SK-N-SH (cell line): Measurements from ENCODE around the gene OPN1MW3. TPM values are rescaled to one million over a fixed set of nuclear protein-coding genes. Genes with fewer than 3 reads are reported as not detected.

Experiments
- CTCF ChIA-PET: fragments of 300-600, 350-600 bp; formaldehyde crosslinking; extraction: SDS; loops from one replicate; lab custom pipeline; 2021; lab: Yijun Ruan, JAX
- POLR2A ChIA-PET: fragments of 350-600 bp; sonication (Branson Sonifier 250); formaldehyde crosslinking; extraction: SDS; loops from one replicate; lab custom pipeline; 2020; ENCODE audit warnings: antibody characterized with exemption, inconsistent platforms; lab: Yijun Ruan, JAX
- DNase-seq: peaks from one replicate; pipeline ENCODE4 v3.0.0; 2012
- H2AFZ ChIP-seq: fragments of 200-600 bp; sonication (generic); 2 replicates; pipeline ENCODE4 v1.8.1; 2016; ENCODE audit warnings: antibody characterized with exemption, mild to moderate bottlenecking, low read depth
- H3F3A ChIP-seq: fragments of 200-600 bp; sonication (generic); replicated peaks from 2 replicates; pipeline ENCODE3; 2016; ENCODE audit warnings: antibody characterized with exemption, mild to moderate bottlenecking; ENCODE audit not compliant: insufficient read depth
- H3K27ac ChIP-seq, 2 experiments: fragments of 200-500 bp in 1 of 2; fragments of 200-600 bp in 1 of 2; sonication (Bioruptor generic) in 1 of 2; sonication (generic), shearing (Covaris generic) in 1 of 2; 2 replicates each; pipeline versions ENCODE4 v1.5.1 to v1.6.1; 2014 to 2016; ENCODE audit warnings: low read depth in 2 of 2, inconsistent platforms in 1 of 2, low read length in 1 of 2, mild to moderate bottlenecking in 1 of 2, mixed read lengths in 1 of 2
- H3K27me3 ChIP-seq: fragments of 200-600 bp; sonication (generic), shearing (Covaris generic); 2 replicates; pipeline ENCODE4 v1.6.1; 2016; ENCODE audit warnings: mixed run types; ENCODE audit not compliant: insufficient read depth
- H3K36me3 ChIP-seq, 2 experiments: fragments of 200-500 bp in 1 of 2; fragments of 200-600 bp in 1 of 2; sonication (Bioruptor generic) in 1 of 2; sonication (generic) in 1 of 2; replicated peaks in 1 of 2; 2 replicates each; pipeline versions ENCODE3 to v1.5.1; 2014 to 2016; ENCODE audit warnings: low read length in 1 of 2, mild to moderate bottlenecking in 1 of 2; ENCODE audit not compliant: insufficient read depth in 2 of 2, control insufficient read depth in 1 of 2
- H3K4me1 ChIP-seq, 2 experiments: fragments of 200-500 bp in 1 of 2; fragments of 200-600 bp in 1 of 2; sonication (Bioruptor generic) in 1 of 2; sonication (generic), shearing (Covaris generic) in 1 of 2; 2 replicates each; pipeline versions ENCODE4 v1.5.1 to v1.6.1; 2014 to 2016; ENCODE audit warnings: low read depth in 1 of 2, low read length in 1 of 2, mixed run types in 1 of 2; ENCODE audit not compliant: insufficient read depth in 2 of 2, control insufficient read depth in 1 of 2
- H3K4me2 ChIP-seq: fragments of 200-600 bp; sonication (generic), shearing (Covaris generic); 2 replicates; pipeline ENCODE4 v1.6.1; 2017; ENCODE audit warnings: mixed run types
- H3K4me3 ChIP-seq, 2 experiments: fragments of 200-500 bp in 1 of 2; fragments of 200-600 bp in 1 of 2; sonication (Bioruptor generic) in 1 of 2; sonication (generic), shearing (Covaris generic) in 1 of 2; 2 replicates each; pipeline versions ENCODE4 v1.5.1 to v1.8.1; 2014 to 2016; ENCODE audit warnings: low read depth in 2 of 2, inconsistent platforms in 1 of 2, low read length in 1 of 2, mild to moderate bottlenecking in 1 of 2, mixed read lengths in 1 of 2, moderate library complexity in 1 of 2
- H3K79me2 ChIP-seq: fragments of 200-600 bp; sonication (generic); 2 replicates; pipeline ENCODE4 v1.8.1; 2017; ENCODE audit warnings: mild to moderate bottlenecking; ENCODE audit not compliant: insufficient read depth
- H3K9ac ChIP-seq: fragments of 200-600 bp; sonication (generic); 2 replicates; pipeline ENCODE4 v1.6.1; 2017; ENCODE audit warnings: mixed run types
- H3K9me2 ChIP-seq: fragments of 200-600 bp; sonication (generic); 2 replicates; pipeline ENCODE4 v1.6.1; 2017; ENCODE audit warnings: mixed run types
- H3K9me3 ChIP-seq: fragments of 200-600 bp; sonication (generic); 2 replicates; pipeline ENCODE4 v1.6.1; 2017; ENCODE audit warnings: mixed run types, mild to moderate bottlenecking, moderate library complexity
- H4K20me1 ChIP-seq: fragments of 200-600 bp; sonication (generic); 2 replicates; pipeline ENCODE4 v1.6.1; 2017; ENCODE audit warnings: mild to moderate bottlenecking, mixed run types; ENCODE audit not compliant: insufficient read depth
- ELF1 ChIP-seq: IDR thresholded peaks from 2 replicates; pipeline ENCODE4 v1.4.0; 2012
- GABPA ChIP-seq: IDR thresholded peaks from 2 replicates; pipeline ENCODE4 v1.4.0; 2012; ENCODE audit warnings: low read depth, mild to moderate bottlenecking
- NRF1 ChIP-seq: IDR thresholded peaks from 2 replicates; pipeline ENCODE4 v1.6.1; 2012; ENCODE audit warnings: low read depth, mild to moderate bottlenecking, low read length
- PBX3 ChIP-seq: IDR thresholded peaks from 2 replicates; pipeline ENCODE4; 2012
- RAD21 ChIP-seq: IDR thresholded peaks from 2 replicates; pipeline ENCODE4 v1.6.1; 2012; ENCODE audit warnings: mild to moderate bottlenecking, low read length
- RXRA ChIP-seq: IDR thresholded peaks from 2 replicates; pipeline ENCODE4 v1.4.0; 2012; ENCODE audit warnings: low read depth, mild to moderate bottlenecking, borderline replicate concordance
- SIN3A ChIP-seq: IDR thresholded peaks from 2 replicates; pipeline ENCODE4 v1.6.1; 2012; ENCODE audit warnings: low read depth, mild to moderate bottlenecking, low read length, moderate library complexity, borderline replicate concordance
- SMC3 ChIP-seq: IDR thresholded peaks from 2 replicates; pipeline ENCODE4 v1.6.1; 2012; ENCODE audit warnings: low read depth, low read length, improper control_type of control experiment
- TEAD4 ChIP-seq: IDR thresholded peaks from 2 replicates; pipeline ENCODE4 v1.4.0; 2012; ENCODE audit warnings: mild to moderate bottlenecking, borderline replicate concordance; ENCODE audit not compliant: insufficient read depth
- WGBS: methylation state at CpG from one replicate; pipeline ENCODE4 v1.1.6; 2017; ENCODE audit warnings: low lambda C conversion rate; 5-methylcytosine and 5-hydroxymethylcytosine counted together
- polyA plus RNA-seq, 3 experiments: library from polyadenylated mRNA; depleted of rRNA; stranded (reverse); fragments of >200 nt; gene quantifications; 2 replicates each; pipeline ENCODE4 v1.2.3, GENCODE V29; 2012
- TF ChIP-seq, protein P1 (sequence below): fragments of 200-600 bp; sonication (generic); IDR thresholded peaks from 2 replicates; pipeline ENCODE4 v1.6.1; 2017; ENCODE audit warnings: antibody characterized with exemption, mild to moderate bottlenecking, moderate library complexity

Gene OPN1MW3
- polyA plus RNA-seq, 1 of the 3 experiments (the other 2 are of a cell fraction): not detected

GRCh38 chrX:154313147-154313546 lies 55.8 kb downstream of the OPN1MW3 start:
- no peak for DNase-seq
- H3K27ac ChIP-seq: no peak overlapping the region
- H3K4me2 ChIP-seq: no peak overlapping the region
- H2AFZ ChIP-seq: no peak overlapping the region
- no peaks in the 10 kb centered on the region for H3K79me2 ChIP-seq
- 57% methylated on average over 5 of the region's 5 CpGs for WGBS
- H3K9me3 ChIP-seq: no peaks in the 10 kb centered on the region
- CTCF ChIA-PET: interaction anchor here (0.6 to 1.8 kb wide), 3 partner anchors 9 to 398 kb away, joined by 3 to 5 read pairs (median 4); no protein-coding TSS in a partner anchor
- no peaks in the 10 kb centered on the region for H3K4me1 ChIP-seq
- H3K27me3 ChIP-seq: peaks cover 42% of the 10 kb centered on the region
- H3F3A ChIP-seq: no peaks in the 10 kb centered on the region
- no peaks in the 10 kb centered on the region for H3K9me2 ChIP-seq
- no peak overlapping the region for H3K9ac ChIP-seq
- POLR2A ChIA-PET: no interaction called here
- no peak overlapping the region for H3K4me3 ChIP-seq
- H4K20me1 ChIP-seq: no peaks in the 10 kb centered on the region
- no peaks in the 10 kb centered on the region for H3K36me3 ChIP-seq
- TF ChIP-seq PBX3 (no peak), NRF1 (no peak), SIN3A (no peak), RXRA (no peak), ELF1 (no peak)
- TF ChIP-seq, all 33 proteins: peak for 0

- POLR2A ChIA-PET: no interaction called here
- CTCF ChIA-PET: interaction anchor here (1.8 kb wide), 1 partner anchor 14 kb away, joined by 4 read pairs; no protein-coding TSS in a partner anchor
- Histone ChIP-seq H3K4me1 (no peaks in the 10 kb centered on the region), H3K79me2 (no peaks in the 10 kb centered on the region), H4K20me1 (no peaks in the 10 kb centered on the region), H3K27ac (no peak overlapping the region), H3K27me3 (peaks cover 54% of the 10 kb centered on the region), H3K4me3 (no peak overlapping the region), H3K9me3 (no peaks in the 10 kb centered on the region)
- DNase-seq: no peak
- no peak for TF ChIP-seq SMC3
- TF ChIP-seq, all 33 proteins: peak for 0
- H3K9ac ChIP-seq: no peak overlapping the region
- no peak overlapping the region for H2AFZ ChIP-seq
- no peaks in the 10 kb centered on the region for H3K36me3 ChIP-seq
- H3F3A ChIP-seq: no peaks in the 10 kb centered on the region
- H3K4me2 ChIP-seq: no peak overlapping the region
- 35% methylated on average over 2 of the region's 3 CpGs for WGBS
- H3K9me2 ChIP-seq: no peaks in the 10 kb centered on the region
Observed at GRCh38 chrX:154315416-154315815, 58.0 kb downstream of the OPN1MW3 start.

DNA sequence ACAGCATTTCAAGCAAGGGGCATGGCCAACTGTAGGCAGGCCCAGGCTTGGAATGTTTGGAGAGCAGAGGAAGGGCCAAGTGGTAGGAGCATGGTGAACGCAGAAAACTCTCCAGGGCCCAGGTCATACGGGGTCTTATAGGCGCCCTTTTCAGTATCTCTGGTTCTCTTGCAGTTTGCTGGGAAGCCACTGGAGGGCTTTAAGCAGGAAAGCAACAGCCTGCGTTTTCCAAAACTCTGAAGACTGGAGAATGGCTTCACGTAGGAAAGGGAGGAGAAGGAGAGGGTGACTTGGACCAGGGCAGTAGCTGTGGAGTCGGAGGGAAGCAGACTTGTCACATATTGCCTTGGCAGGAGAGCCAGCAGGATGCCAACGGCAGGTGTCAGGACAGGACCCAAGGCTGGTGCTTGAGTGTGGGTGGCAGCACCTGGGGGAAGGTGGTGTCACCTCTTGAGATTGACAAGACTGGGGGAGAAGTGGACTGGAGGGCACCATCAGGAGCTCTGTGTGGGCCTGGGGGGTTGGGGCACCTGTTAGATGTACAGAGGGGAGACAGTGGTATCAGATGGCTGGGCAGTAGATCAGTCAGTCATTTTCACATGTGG lies 60.1 kb downstream of the OPN1MW3 start:
- Histone ChIP-seq H3K27me3 (peaks cover 54% of the 10 kb centered on the region), H3K27ac (no peak overlapping the region), H3K36me3 (no peaks in the 10 kb centered on the region), H4K20me1 (no peaks in the 10 kb centered on the region), H2AFZ (no peak overlapping the region), H3F3A (no peaks in the 10 kb centered on the region), H3K9me3 (no peaks in the 10 kb centered on the region), H3K4me2 (no peak overlapping the region), H3K79me2 (no peaks in the 10 kb centered on the region), H3K4me1 (no peaks in the 10 kb centered on the region), H3K9me2 (no peaks in the 10 kb centered on the region), H3K4me3 (no peak overlapping the region), H3K9ac (no peak overlapping the region)
- DNase-seq: peak; percentile 51
- TF ChIP-seq GABPA (no peak), RAD21 (peak; percentile 35; the same call in 1 of the 2 replicates), SMC3 (peak; percentile 44), TEAD4 (no peak)
- TF ChIP-seq, protein P1, sequence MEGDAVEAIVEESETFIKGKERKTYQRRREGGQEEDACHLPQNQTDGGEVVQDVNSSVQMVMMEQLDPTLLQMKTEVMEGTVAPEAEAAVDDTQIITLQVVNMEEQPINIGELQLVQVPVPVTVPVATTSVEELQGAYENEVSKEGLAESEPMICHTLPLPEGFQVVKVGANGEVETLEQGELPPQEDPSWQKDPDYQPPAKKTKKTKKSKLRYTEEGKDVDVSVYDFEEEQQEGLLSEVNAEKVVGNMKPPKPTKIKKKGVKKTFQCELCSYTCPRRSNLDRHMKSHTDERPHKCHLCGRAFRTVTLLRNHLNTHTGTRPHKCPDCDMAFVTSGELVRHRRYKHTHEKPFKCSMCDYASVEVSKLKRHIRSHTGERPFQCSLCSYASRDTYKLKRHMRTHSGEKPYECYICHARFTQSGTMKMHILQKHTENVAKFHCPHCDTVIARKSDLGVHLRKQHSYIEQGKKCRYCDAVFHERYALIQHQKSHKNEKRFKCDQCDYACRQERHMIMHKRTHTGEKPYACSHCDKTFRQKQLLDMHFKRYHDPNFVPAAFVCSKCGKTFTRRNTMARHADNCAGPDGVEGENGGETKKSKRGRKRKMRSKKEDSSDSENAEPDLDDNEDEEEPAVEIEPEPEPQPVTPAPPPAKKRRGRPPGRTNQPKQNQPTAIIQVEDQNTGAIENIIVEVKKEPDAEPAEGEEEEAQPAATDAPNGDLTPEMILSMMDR: peak; percentile 63
- CTCF ChIA-PET: interaction anchor here (0.6 to 3.6 kb wide), 11 partner anchors 8 to 350 kb away, joined by 3 to 22 read pairs (median 3); no protein-coding TSS in a partner anchor
- 31% methylated on average over 7 of the region's 7 CpGs for WGBS
- POLR2A ChIA-PET: no interaction called here
